ENCODE measurements around the gene FYN. TPM values are rescaled to one million over a fixed set of nuclear protein-coding genes. Genes with fewer than 3 reads are reported as not detected.

FYN gene
- polyA plus RNA-seq, 4 donors, result 17.9 to 33.8 (median 24.8) TPM

- no peak overlapping the region for H3K27ac ChIP-seq (ENCODE audit: low read depth in 1 of 3, low read length in 2 of 3)
- H3K27me3 ChIP-seq (ENCODE audit: control insufficient read depth in 3 of 3, insufficient read depth in 3 of 3, low read length in 3 of 3), result no peaks in the 10 kb centered on the region
- no peak for FAIRE-seq
- no peaks in the 10 kb centered on the region for H3K9me3 ChIP-seq (ENCODE audit: control insufficient read depth in 2 of 2, insufficient read depth in 1 of 2, low read depth in 1 of 2, low read length in 1 of 2)
- no peak for DNase-seq
- H3K36me3 ChIP-seq (ENCODE audit: control insufficient read depth in 3 of 3, insufficient read depth in 2 of 3, low read depth in 1 of 3, low read length in 3 of 3), result no peaks in the 10 kb centered on the region
- peaks cover 0 to 16% (median 7%) of the 10 kb centered on the region in 3 donors for H3K4me1 ChIP-seq (ENCODE audit: control insufficient read depth in 3 of 3, insufficient read depth in 2 of 3, low read depth in 1 of 3, low read length in 2 of 3)
- no peak overlapping the region for H3K4me3 ChIP-seq (ENCODE audit: low read depth in 1 of 3, low read length in 3 of 3)
- 97 to 98% (median 97%) methylated on average over 3 of the region's 3 CpGs for WGBS, 3 donors
Measured at GRCh38 chr6:111660531-111660930, 212.7 kb downstream of the FYN start.

- Histone ChIP-seq H3K9me3 (ENCODE audit: control insufficient read depth in 2 of 2, insufficient read depth in 1 of 2, low read depth in 1 of 2, low read length in 1 of 2) (no peaks in the 10 kb centered on the region), H3K36me3 (ENCODE audit: control insufficient read depth in 3 of 3, insufficient read depth in 2 of 3, low read depth in 1 of 3, low read length in 3 of 3) (no peaks in the 10 kb centered on the region), H3K27me3 (ENCODE audit: control insufficient read depth in 3 of 3, insufficient read depth in 3 of 3, low read length in 3 of 3) (no peaks in the 10 kb centered on the region), H3K4me3 (ENCODE audit: low read depth in 1 of 3, low read length in 3 of 3) (no peak overlapping the region), H3K4me1 (ENCODE audit: control insufficient read depth in 3 of 3, insufficient read depth in 2 of 3, low read depth in 1 of 3, low read length in 2 of 3) (peaks cover 0 to 16% (median 7%) of the 10 kb centered on the region in 3 donors), H3K27ac (ENCODE audit: low read depth in 1 of 3, low read length in 2 of 3) (no peak overlapping the region)
- WGBS, 3 donors, result 83 to 98% (median 89%) methylated on average over 4 of the region's 4 CpGs
- DNase-seq (no peak), FAIRE-seq (no peak)
Measured at GRCh38 chr6:111658462-111659154, 214.6 kb downstream of the FYN start.

GRCh38 chr6:111657146-111657545 lies 216.1 kb downstream of the FYN start:
- Histone ChIP-seq H3K9me3 (ENCODE audit: control insufficient read depth in 2 of 2, insufficient read depth in 1 of 2, low read depth in 1 of 2, low read length in 1 of 2) (no peaks in the 10 kb centered on the region), H3K27me3 (ENCODE audit: control insufficient read depth in 3 of 3, insufficient read depth in 3 of 3, low read length in 3 of 3) (no peaks in the 10 kb centered on the region), H3K4me1 (ENCODE audit: control insufficient read depth in 3 of 3, insufficient read depth in 2 of 3, low read depth in 1 of 3, low read length in 2 of 3) (peaks cover 0 to 13% (median 6%) of the 10 kb centered on the region in 3 donors), H3K4me3 (ENCODE audit: low read depth in 1 of 3, low read length in 3 of 3) (no peak overlapping the region), H3K27ac (ENCODE audit: low read depth in 1 of 3, low read length in 2 of 3) (peak overlapping the region in 1 of 3 donors; percentile 79), H3K36me3 (ENCODE audit: control insufficient read depth in 3 of 3, insufficient read depth in 2 of 3, low read depth in 1 of 3, low read length in 3 of 3) (no peaks in the 10 kb centered on the region)
- FAIRE-seq (no peak), DNase-seq (peak; percentile 68 to 72)
- 30 to 55% (median 44%) methylated on average over 1 of the region's 1 CpG for WGBS, 3 donors

GRCh38 chr6:111653979-111654378 lies 219.3 kb downstream of the FYN start:
- DNase-seq, result no peak

GRCh38 chr6:111653434-111653833 lies 219.8 kb downstream of the FYN start:
- Histone ChIP-seq H3K27me3 (ENCODE audit: control insufficient read depth in 3 of 3, insufficient read depth in 3 of 3, low read length in 3 of 3) (no peaks in the 10 kb centered on the region), H3K36me3 (ENCODE audit: control insufficient read depth in 3 of 3, insufficient read depth in 2 of 3, low read depth in 1 of 3, low read length in 3 of 3) (peaks cover 0 to 3% (median 0%) of the 10 kb centered on the region in 3 donors), H3K4me1 (ENCODE audit: control insufficient read depth in 3 of 3, insufficient read depth in 2 of 3, low read depth in 1 of 3, low read length in 2 of 3) (peaks cover 0 to 5% (median 0%) of the 10 kb centered on the region in 3 donors), H3K27ac (ENCODE audit: low read depth in 1 of 3, low read length in 2 of 3) (no peak overlapping the region), H3K4me3 (ENCODE audit: low read depth in 1 of 3, low read length in 3 of 3) (no peak overlapping the region), H3K9me3 (ENCODE audit: control insufficient read depth in 2 of 2, insufficient read depth in 1 of 2, low read depth in 1 of 2, low read length in 1 of 2) (no peaks in the 10 kb centered on the region)
- DNase-seq (no peak), FAIRE-seq (no peak)
- 87 to 95% (median 93%) methylated on average over 1 of the region's 1 CpG for WGBS, 3 donors

More at GRCh38 chr6:111653979-111654378, 219.3 kb downstream of the FYN start:
- 59 to 61% (median 59%) methylated on average over 2 of the region's 2 CpGs for WGBS, 3 donors
- no peak overlapping the region for H3K4me3 ChIP-seq (ENCODE audit: low read depth in 1 of 3, low read length in 3 of 3)
- peaks cover 0 to 3% (median 0%) of the 10 kb centered on the region in 3 donors for H3K36me3 ChIP-seq (ENCODE audit: control insufficient read depth in 3 of 3, insufficient read depth in 2 of 3, low read depth in 1 of 3, low read length in 3 of 3)
- no peaks in the 10 kb centered on the region for H3K27me3 ChIP-seq (ENCODE audit: control insufficient read depth in 3 of 3, insufficient read depth in 3 of 3, low read length in 3 of 3)
- FAIRE-seq, result no peak
- H3K27ac ChIP-seq (ENCODE audit: low read depth in 1 of 3, low read length in 2 of 3), result no peak overlapping the region
- H3K9me3 ChIP-seq (ENCODE audit: control insufficient read depth in 2 of 2, insufficient read depth in 1 of 2, low read depth in 1 of 2, low read length in 1 of 2), result no peaks in the 10 kb centered on the region
- peaks cover 0 to 5% (median 0%) of the 10 kb centered on the region in 3 donors for H3K4me1 ChIP-seq (ENCODE audit: control insufficient read depth in 3 of 3, insufficient read depth in 2 of 3, low read depth in 1 of 3, low read length in 2 of 3)

- no peak overlapping the region for H3K27ac ChIP-seq (ENCODE audit: low read depth in 1 of 3, low read length in 2 of 3)
- H3K9me3 ChIP-seq (ENCODE audit: control insufficient read depth in 2 of 2, insufficient read depth in 1 of 2, low read depth in 1 of 2, low read length in 1 of 2), result no peaks in the 10 kb centered on the region
- no peak for DNase-seq
- peaks cover 0 to under 1% (median 0%) of the 10 kb centered on the region in 3 donors for H3K4me1 ChIP-seq (ENCODE audit: control insufficient read depth in 3 of 3, insufficient read depth in 2 of 3, low read depth in 1 of 3, low read length in 2 of 3)
- peaks cover 0 to 6% (median 0%) of the 10 kb centered on the region in 3 donors for H3K36me3 ChIP-seq (ENCODE audit: control insufficient read depth in 3 of 3, insufficient read depth in 2 of 3, low read depth in 1 of 3, low read length in 3 of 3)
- H3K4me3 ChIP-seq (ENCODE audit: low read depth in 1 of 3, low read length in 3 of 3), result no peak overlapping the region
- WGBS, 3 donors, result 77 to 86% (median 79%) methylated on average over 5 of the region's 5 CpGs
- FAIRE-seq, result no peak
- no peaks in the 10 kb centered on the region for H3K27me3 ChIP-seq (ENCODE audit: control insufficient read depth in 3 of 3, insufficient read depth in 3 of 3, low read length in 3 of 3)
Measured at GRCh38 chr6:111652156-111652555, 221.1 kb downstream of the FYN start.

- no peak overlapping the region for H3K4me3 ChIP-seq (ENCODE audit: low read depth in 1 of 3, low read length in 3 of 3)
- H3K4me1 ChIP-seq (ENCODE audit: control insufficient read depth in 3 of 3, insufficient read depth in 2 of 3, low read depth in 1 of 3, low read length in 2 of 3), result peaks cover 0 to 6% (median 0%) of the 10 kb centered on the region in 3 donors
- FAIRE-seq (no peak), DNase-seq (no peak)
- 81 to 85% (median 83%) methylated on average over 13 of the region's 13 CpGs for WGBS, 3 donors
- no peaks in the 10 kb centered on the region for H3K9me3 ChIP-seq (ENCODE audit: control insufficient read depth in 2 of 2, insufficient read depth in 1 of 2, low read depth in 1 of 2, low read length in 1 of 2)
- H3K27me3 ChIP-seq (ENCODE audit: control insufficient read depth in 3 of 3, insufficient read depth in 3 of 3, low read length in 3 of 3), result no peaks in the 10 kb centered on the region
- H3K27ac ChIP-seq (ENCODE audit: low read depth in 1 of 3, low read length in 2 of 3), result no peak overlapping the region
- peaks cover 0 to 6% (median 0%) of the 10 kb centered on the region in 3 donors for H3K36me3 ChIP-seq (ENCODE audit: control insufficient read depth in 3 of 3, insufficient read depth in 2 of 3, low read depth in 1 of 3, low read length in 3 of 3)
Measured at GRCh38 chr6:111651185-111652034, 221.8 kb downstream of the FYN start.

- FAIRE-seq (no peak), DNase-seq (no peak)
- Histone ChIP-seq H3K9me3 (ENCODE audit: control insufficient read depth in 2 of 2, insufficient read depth in 1 of 2, low read depth in 1 of 2, low read length in 1 of 2) (no peaks in the 10 kb centered on the region), H3K36me3 (ENCODE audit: control insufficient read depth in 3 of 3, insufficient read depth in 2 of 3, low read depth in 1 of 3, low read length in 3 of 3) (peaks cover 0 to 6% (median 0%) of the 10 kb centered on the region in 3 donors), H3K4me3 (ENCODE audit: low read depth in 1 of 3, low read length in 3 of 3) (no peak overlapping the region), H3K27ac (ENCODE audit: low read depth in 1 of 3, low read length in 2 of 3) (no peak overlapping the region), H3K4me1 (ENCODE audit: control insufficient read depth in 3 of 3, insufficient read depth in 2 of 3, low read depth in 1 of 3, low read length in 2 of 3) (peaks cover 0 to 6% (median 0%) of the 10 kb centered on the region in 3 donors), H3K27me3 (ENCODE audit: control insufficient read depth in 3 of 3, insufficient read depth in 3 of 3, low read length in 3 of 3) (no peaks in the 10 kb centered on the region)
- WGBS, 3 donors, result 75 to 82% (median 76%) methylated on average over 9 of the region's 9 CpGs
Measured at GRCh38 chr6:111650049-111650448, 223.2 kb downstream of the FYN start.
